ENCODE data around the gene XAB2. TPM values are rescaled to one million over a fixed set of nuclear protein-coding genes. Genes with fewer than 3 reads are reported as not detected.

Gene XAB2
- total RNA-seq, 1 experiment from 2014 or later, result 48.0 TPM

- Mint-ChIP-seq H3K36me3 (ENCODE audit: insufficient read depth in 1 of 3, low read depth in 3 of 3) (peaks cover 0 to 8% (median 7%) of the 10 kb centered on the region in 3 experiments; a peak in 4 of 7 replicates), H3K9me3 (no peaks in the 10 kb centered on the region; a peak in 1 of 5 replicates), H3K4me1 (peaks cover 9 to 24% of the 10 kb centered on the region in 2 experiments), H3K27me3 (ENCODE audit: low read depth) (peaks cover 30% of the 10 kb centered on the region), H3K27ac (no peak within 1 kb of the TSS), H3K4me3 (peak within 1 kb of the TSS in 1 of 2 experiments; percentile 38; a peak in 2 of 5 replicates)
- peaks cover 16% of the 10 kb centered on the region; the same call in 1 of the 2 replicates for H3K27me3 ChIP-seq (ENCODE audit: insufficient read depth, low read length)
- peaks cover 13% of the 10 kb centered on the region; the same call in 1 of the 2 replicates for H3K79me2 ChIP-seq (ENCODE audit: insufficient read depth, low read length)
- no peak within 1 kb of the TSS for H2BK120ac ChIP-seq (ENCODE audit: low read depth, low read length, poor library complexity, severe bottlenecking)
- no peak within 1 kb of the TSS for H2BK15ac ChIP-seq (ENCODE audit: low read depth, low read length)
- H3K23ac ChIP-seq (ENCODE audit: insufficient read length, low read depth, low read length), result no peak within 1 kb of the TSS
- H3K14ac ChIP-seq (ENCODE audit: insufficient read depth, low read length), result no peak within 1 kb of the TSS
- no peak within 1 kb of the TSS for H3K4me2 ChIP-seq (ENCODE audit: insufficient read depth, insufficient read length, low read length)
- no peak within 1 kb of the TSS for H4K91ac ChIP-seq (ENCODE audit: insufficient read length, low read depth, low read length)
- H2AK5ac ChIP-seq (ENCODE audit: insufficient read length, low read length), result no peak within 1 kb of the TSS
- no peak within 1 kb of the TSS for H2BK5ac ChIP-seq (ENCODE audit: insufficient read length, low read length)
- no peak within 1 kb of the TSS for H3K27ac ChIP-seq (ENCODE audit: insufficient read length, low read depth, low read length)
- no peaks in the 10 kb centered on the region for H3K9me3 ChIP-seq (ENCODE audit: control insufficient read depth, low read depth, low read length)
- no peak for TF ChIP-seq CTCF (conservative IDR thresholded peaks at IDR 0.05)
- H3K56ac ChIP-seq (ENCODE audit: insufficient read length, low read depth, low read length), result no peak within 1 kb of the TSS
- no peak within 1 kb of the TSS for H2BK20ac ChIP-seq (ENCODE audit: low read depth, low read length, poor library complexity, severe bottlenecking)
- no peak within 1 kb of the TSS for H3K18ac ChIP-seq (ENCODE audit: insufficient read length, low read depth, low read length)
- no CpG with 5 or more reads among the region's 2 CpGs for WGBS (ENCODE audit: extremely low coverage, insufficient read length, low lambda C conversion rate)
- no peak within 1 kb of the TSS for H3K9ac ChIP-seq (ENCODE audit: extremely low read depth, insufficient read length, low read length)
- peaks cover 12% of the 10 kb centered on the region for H3K23me2 ChIP-seq (ENCODE audit: insufficient read length, low read depth, low read length, poor library complexity, severe bottlenecking)
- no peak within 1 kb of the TSS for H2AFZ ChIP-seq (ENCODE audit: low read length)
- H3K79me1 ChIP-seq (ENCODE audit: insufficient read depth, low read depth, low read length, poor library complexity, severe bottlenecking), result peaks cover 5% of the 10 kb centered on the region
- no peaks in the 10 kb centered on the region for H3K4me1 ChIP-seq (ENCODE audit: insufficient read depth, low read length)
- H4K8ac ChIP-seq (replicated peaks; ENCODE audit: insufficient read length, low read depth, low read length), result no peak within 1 kb of the TSS
- H3T11ph ChIP-seq (ENCODE audit: low read length), result no peak within 1 kb of the TSS
- no peak within 1 kb of the TSS for H4K5ac ChIP-seq (ENCODE audit: insufficient read length, low read depth, low read length)
- no peak within 1 kb of the TSS for H2BK12ac ChIP-seq (ENCODE audit: insufficient read length, low read depth, low read length)
- no peak within 1 kb of the TSS for H3K4ac ChIP-seq (ENCODE audit: low read depth, low read length)
- DNase-seq, result no peak
- no peaks in the 10 kb centered on the region for H4K20me1 ChIP-seq (ENCODE audit: control insufficient read depth, insufficient read depth, insufficient read length)
Measured at GRCh38 chr19:7633698-7634097, 4.4 kb upstream of the XAB2 start, which contains the start of gene PCP2. Gene PCP2 (minus strand): TSS chr19:7633719. CDS start chr19:7633457, 262 bp downstream.

Measured in H9 (cell line).